ENCODE measurements around the gene ERN1. TPM values are rescaled to one million over a fixed set of nuclear protein-coding genes. Genes with fewer than 3 reads are reported as not detected.

ERN1 gene
- total RNA-seq, 1 donor from 2014 or later = 9.3 TPM

GRCh38 chr17:64077379-64077778, 52.6 kb downstream of the ERN1 start:
- Histone ChIP-seq H3K27me3 (ENCODE audit: low read depth) (no peaks in the 10 kb centered on the region), H3K27ac (replicated peaks) (no peak overlapping the region), H3K9me3 (replicated peaks) (no peaks in the 10 kb centered on the region), H3K4me3 (no peak overlapping the region), H3K36me3 (peaks cover 24% of the 10 kb centered on the region), H3K4me1 (peaks cover 23% of the 10 kb centered on the region)
- peak; percentile 23 for DNase-seq
- TF ChIP-seq CTCF (IDR thresholded peaks at IDR 0.05; ENCODE audit: borderline replicate concordance) = no peak
- intact Hi-C loops (cut with micrococcal nuclease) = no loop called here

GRCh38 chr17:64075913-64076312, 54.0 kb downstream of the ERN1 start:
- intact Hi-C loops (cut with micrococcal nuclease) = no loop called here
- H3K27ac ChIP-seq (replicated peaks) = no peak overlapping the region
- no peaks in the 10 kb centered on the region for H3K27me3 ChIP-seq (ENCODE audit: low read depth)
- DNase-seq = no peak
- no peak overlapping the region for H3K4me3 ChIP-seq
- peaks cover 36% of the 10 kb centered on the region for H3K36me3 ChIP-seq
- no peaks in the 10 kb centered on the region for H3K9me3 ChIP-seq (replicated peaks)
- peaks cover 16% of the 10 kb centered on the region for H3K4me1 ChIP-seq
- TF ChIP-seq CTCF (IDR thresholded peaks at IDR 0.05; ENCODE audit: borderline replicate concordance) = no peak

- intact Hi-C loops (cut with micrococcal nuclease) = no loop called here
- Histone ChIP-seq H3K36me3 (peaks cover 47% of the 10 kb centered on the region), H3K27me3 (ENCODE audit: low read depth) (no peaks in the 10 kb centered on the region), H3K27ac (replicated peaks) (peak overlapping the region; percentile 37), H3K4me1 (peaks cover 16% of the 10 kb centered on the region), H3K9me3 (replicated peaks) (peaks cover 6% of the 10 kb centered on the region), H3K4me3 (no peak overlapping the region)
- DNase-seq = no peak
- TF ChIP-seq CTCF (IDR thresholded peaks at IDR 0.05; ENCODE audit: borderline replicate concordance) = no peak
Observed at GRCh38 chr17:64074704-64075426, 55.1 kb downstream of the ERN1 start.

GRCh38 chr17:64073771-64074703, 55.9 kb downstream of the ERN1 start:
- peaks cover 50% of the 10 kb centered on the region for H3K36me3 ChIP-seq

More at GRCh38 chr17:64073771-64074703, 55.9 kb downstream of the ERN1 start:
- H3K9me3 ChIP-seq (replicated peaks) = peaks cover 14% of the 10 kb centered on the region
- intact Hi-C loops (cut with micrococcal nuclease) = no loop called here
- TF ChIP-seq CTCF (IDR thresholded peaks at IDR 0.05; ENCODE audit: borderline replicate concordance) = no peak
- H3K27ac ChIP-seq (replicated peaks) = peak overlapping the region; percentile 37
- peaks cover 16% of the 10 kb centered on the region for H3K4me1 ChIP-seq
- no peak overlapping the region for H3K4me3 ChIP-seq
- DNase-seq = no peak
- no peaks in the 10 kb centered on the region for H3K27me3 ChIP-seq (ENCODE audit: low read depth)

Measured in left ventricle myocardium inferior (tissue), 1 donor.